ENCODE data around the gene PEAK1. TPM values are rescaled to one million over a fixed set of nuclear protein-coding genes. Genes with fewer than 3 reads are reported as not detected.

The PEAK1 gene
- polyA plus RNA-seq, 1 donor (not counting 4 experiments of a cell fraction or from before 2014, with no cell fraction given): 5.9 TPM

- no peak overlapping the region for H3K4me3 ChIP-seq (ENCODE audit: control insufficient read depth in 2 of 3, extremely low read depth in 1 of 3, insufficient read depth in 2 of 3, low read depth in 1 of 3, low read length in 3 of 3)
- H3K27ac ChIP-seq (ENCODE audit: control insufficient read depth, insufficient read depth, low read length): no peak overlapping the region
- no peaks in the 10 kb centered on the region for H4K20me1 ChIP-seq (ENCODE audit: control insufficient read depth, extremely low read depth, insufficient read depth, low read length)
- H2AFZ ChIP-seq (ENCODE audit: control insufficient read depth, low read length): no peak overlapping the region
- TF ChIP-seq EZH2 (IDR thresholded peaks at IDR 0.05; ENCODE audit: low read length): no peak
- no peak for TF ChIP-seq CTCF (optimal IDR thresholded peaks at IDR 0.05 in 1 of 3, IDR thresholded peaks at IDR 0.05 in 1 of 3, conservative IDR thresholded peaks at IDR 0.05 in 1 of 3; ENCODE audit: extremely low read depth in 1 of 3, insufficient read depth in 2 of 3, low read length in 3 of 3)
- dilution Hi-C loops (cut with MboI; ENCODE audit: extremely low pct_ligation_motif_present, low sequenced_read_pairs): no loop called here
- FAIRE-seq: no peak
- peaks cover 3% of the 10 kb centered on the region for H3K4me1 ChIP-seq (ENCODE audit: control insufficient read depth, extremely low read depth, insufficient read depth, low read length)
- H3K79me2 ChIP-seq (ENCODE audit: control insufficient read depth, insufficient read depth, low read length): no peaks in the 10 kb centered on the region
- no peak overlapping the region for H3K9ac ChIP-seq (ENCODE audit: control insufficient read depth, extremely low read depth, insufficient read depth, low read length)
- no peaks in the 10 kb centered on the region for H3K9me1 ChIP-seq (ENCODE audit: control insufficient read depth, extremely low read depth, insufficient read depth, low read length)
- no peaks in the 10 kb centered on the region for H3K9me3 ChIP-seq (ENCODE audit: control insufficient read depth, low read depth, low read length)
- no peak for DNase-seq (ENCODE audit: low read depth, low spot score)
- no peaks in the 10 kb centered on the region for H3K36me3 ChIP-seq (ENCODE audit: control insufficient read depth in 2 of 2, extremely low read depth in 1 of 2, insufficient read depth in 2 of 2, low read length in 2 of 2)
- no peak overlapping the region for H3K4me2 ChIP-seq (ENCODE audit: control insufficient read depth, extremely low read depth, insufficient read depth, low read depth, low read length)
- no peaks in the 10 kb centered on the region for H3K27me3 ChIP-seq (ENCODE audit: control insufficient read depth, extremely low read depth, insufficient read depth, low read length)
Observed at GRCh38 chr15:77354063-77354462, 65.8 kb downstream of the PEAK1 start.

GRCh38 chr15:77352887-77353286 lies 67.0 kb downstream of the PEAK1 start:
- peak; percentile 20 for FAIRE-seq

More at GRCh38 chr15:77352887-77353286, 67.0 kb downstream of the PEAK1 start:
- DNase-seq (ENCODE audit: low read depth, low spot score): no peak
- no peaks in the 10 kb centered on the region for H3K9me1 ChIP-seq (ENCODE audit: control insufficient read depth, extremely low read depth, insufficient read depth, low read length)
- no peaks in the 10 kb centered on the region for H3K9me3 ChIP-seq (ENCODE audit: control insufficient read depth, low read depth, low read length)
- no peak overlapping the region for H3K4me2 ChIP-seq (ENCODE audit: control insufficient read depth, extremely low read depth, insufficient read depth, low read depth, low read length)
- no peaks in the 10 kb centered on the region for H3K27me3 ChIP-seq (ENCODE audit: control insufficient read depth, extremely low read depth, insufficient read depth, low read length)
- H3K4me1 ChIP-seq (ENCODE audit: control insufficient read depth, extremely low read depth, insufficient read depth, low read length): peaks cover 3% of the 10 kb centered on the region
- H3K4me3 ChIP-seq (ENCODE audit: control insufficient read depth in 2 of 3, extremely low read depth in 1 of 3, insufficient read depth in 2 of 3, low read depth in 1 of 3, low read length in 3 of 3): no peak overlapping the region
- H3K36me3 ChIP-seq (ENCODE audit: control insufficient read depth in 2 of 2, extremely low read depth in 1 of 2, insufficient read depth in 2 of 2, low read length in 2 of 2): no peaks in the 10 kb centered on the region
- no peaks in the 10 kb centered on the region for H4K20me1 ChIP-seq (ENCODE audit: control insufficient read depth, extremely low read depth, insufficient read depth, low read length)
- TF ChIP-seq EZH2 (IDR thresholded peaks at IDR 0.05; ENCODE audit: low read length) (no peak), CTCF (optimal IDR thresholded peaks at IDR 0.05 in 1 of 3, IDR thresholded peaks at IDR 0.05 in 1 of 3, conservative IDR thresholded peaks at IDR 0.05 in 1 of 3; ENCODE audit: extremely low read depth in 1 of 3, insufficient read depth in 2 of 3, low read length in 3 of 3) (no peak)
- dilution Hi-C loops (cut with MboI; ENCODE audit: extremely low pct_ligation_motif_present, low sequenced_read_pairs): no loop called here
- H3K9ac ChIP-seq (ENCODE audit: control insufficient read depth, extremely low read depth, insufficient read depth, low read length): no peak overlapping the region
- H2AFZ ChIP-seq (ENCODE audit: control insufficient read depth, low read length): no peak overlapping the region
- no peaks in the 10 kb centered on the region for H3K79me2 ChIP-seq (ENCODE audit: control insufficient read depth, insufficient read depth, low read length)
- H3K27ac ChIP-seq (ENCODE audit: control insufficient read depth, insufficient read depth, low read length): no peak overlapping the region

All from keratinocyte (primary cell).